ENCODE measurements around the gene THUMPD3.

The THUMPD3 gene

DNA sequence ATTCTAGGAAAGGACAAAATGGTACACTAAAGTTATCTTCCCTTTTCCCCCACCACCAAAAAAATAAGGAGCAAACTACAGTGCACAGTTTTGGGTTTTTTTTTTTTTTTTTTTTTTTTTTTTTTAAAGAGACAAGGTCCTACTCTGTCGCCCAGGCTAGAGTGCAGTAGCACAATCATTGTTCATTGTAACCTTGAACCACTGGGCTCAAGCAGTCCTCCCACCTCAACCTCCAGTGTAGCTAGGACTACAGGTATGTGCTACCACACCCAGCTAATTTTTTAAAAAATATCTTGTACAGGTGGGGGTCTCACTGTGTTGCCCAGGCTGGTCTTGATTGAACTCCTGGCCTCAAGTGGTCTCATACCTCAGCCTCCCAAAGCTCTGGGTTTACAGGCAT lies 49.4 kb downstream of the THUMPD3 start:
- ChIA-PET POLR2A (ENCODE audit: low non-redundant PET) (no interaction called here), CTCF (no interaction called here)
- H3K27ac ChIP-seq, result no peak overlapping the region
- DNase-seq (ENCODE audit: low spot score), result no peak
- no peak for TF ChIP-seq CTCF (conservative IDR thresholded peaks at IDR 0.05; ENCODE audit: low read depth)

DNA sequence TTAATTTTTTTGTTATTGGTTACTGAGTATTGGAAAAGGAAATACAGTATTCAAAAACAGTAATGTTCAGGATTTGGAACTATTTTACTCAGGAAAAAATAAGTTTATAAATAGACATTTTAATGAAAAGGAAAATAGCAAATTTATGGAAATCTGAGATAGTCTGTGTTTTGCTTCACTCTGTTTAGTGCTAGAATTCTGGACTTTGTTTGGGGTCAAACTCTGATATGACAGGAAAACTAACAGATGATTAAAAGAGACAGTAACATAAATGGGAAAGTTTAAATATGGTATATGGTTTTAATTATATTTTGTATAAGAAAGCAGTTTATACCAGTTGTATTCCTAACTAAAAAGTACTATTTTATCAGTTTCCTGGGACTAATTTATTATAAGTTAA lies 52.0 kb downstream of the THUMPD3 start:
- CTCF ChIA-PET, result no interaction called here

GRCh38 chr3:9415485-9416138 lies 52.8 kb downstream of the THUMPD3 start:
- no peak for TF ChIP-seq CTCF (conservative IDR thresholded peaks at IDR 0.05; ENCODE audit: low read depth)
- CTCF ChIA-PET, result interaction anchor here (0.6 kb wide), 1 partner anchor 37 kb away, joined by 3 read pairs; no protein-coding TSS in a partner anchor
- POLR2A ChIA-PET (ENCODE audit: low non-redundant PET), result interaction anchor here (0.7 kb wide), 1 partner anchor 18 kb away, joined by 3 read pairs; the partner anchor contains the start of gene SETD5
- H3K27ac ChIP-seq, result peak overlapping the region; percentile 70
- no peak for DNase-seq (ENCODE audit: low spot score)

More for the DNA sequence above, 52.0 kb downstream of the THUMPD3 start:
- no peak overlapping the region for H3K27ac ChIP-seq
- no peak for TF ChIP-seq CTCF (conservative IDR thresholded peaks at IDR 0.05; ENCODE audit: low read depth)
- DNase-seq (ENCODE audit: low spot score), result no peak
- POLR2A ChIA-PET (ENCODE audit: low non-redundant PET), result no interaction called here

- peak overlapping the region; percentile 70 for H3K27ac ChIP-seq
- ChIA-PET POLR2A (ENCODE audit: low non-redundant PET) (interaction anchor here (0.7 kb wide), 1 partner anchor 19 kb away, joined by 3 read pairs; the partner anchor contains the start of gene SETD5), CTCF (interaction anchor here (0.6 kb wide), 2 partner anchors 10 to 36 kb away, joined by 3 to 6 read pairs; no protein-coding TSS in a partner anchor)
- no peak for DNase-seq (ENCODE audit: low spot score)
- TF ChIP-seq CTCF (conservative IDR thresholded peaks at IDR 0.05; ENCODE audit: low read depth), result no peak
These were observed 53.4 kb downstream of the THUMPD3 start for GRCh38 chr3:9416139-9416780.

DNA sequence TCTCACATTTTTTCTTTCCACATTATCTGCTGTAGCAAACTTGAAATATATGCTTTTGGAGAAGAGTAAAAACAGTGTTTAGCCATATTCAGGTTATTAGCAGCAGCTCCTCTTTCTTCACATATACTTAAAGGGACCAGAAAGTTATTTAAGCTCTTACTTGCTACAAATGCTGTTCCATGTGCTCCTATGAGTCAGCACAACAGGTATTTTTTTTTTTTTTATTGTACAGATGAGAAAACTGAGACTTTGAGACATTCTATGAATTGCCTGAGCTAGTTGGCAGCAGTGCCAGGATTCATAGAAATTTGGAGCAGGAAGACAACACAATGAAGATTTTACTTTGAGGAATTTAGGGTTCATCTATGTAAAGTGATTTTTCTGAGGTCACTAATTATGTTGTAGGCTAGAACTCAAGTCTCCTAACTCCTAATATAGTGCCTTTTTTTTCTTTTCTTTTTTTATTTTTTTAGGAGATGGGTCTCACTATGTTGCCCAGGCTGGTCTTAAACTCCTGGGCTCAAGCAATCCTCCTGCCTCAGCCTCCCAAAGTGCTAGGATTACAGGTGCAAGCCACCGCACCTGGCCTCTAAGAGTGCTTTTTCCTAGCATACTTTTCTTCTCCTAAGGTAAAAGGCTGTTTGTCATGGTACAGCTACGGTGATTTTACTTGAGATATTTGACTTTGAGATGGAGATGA lies 58.1 kb downstream of the THUMPD3 start:
- no peak for TF ChIP-seq CTCF (conservative IDR thresholded peaks at IDR 0.05; ENCODE audit: low read depth)
- H3K27ac ChIP-seq, result no peak overlapping the region
- CTCF ChIA-PET, result no interaction called here
- no peak for DNase-seq (ENCODE audit: low spot score)
- POLR2A ChIA-PET (ENCODE audit: low non-redundant PET), result interaction anchor here (0.6 kb wide), 1 partner anchor 18 kb away, joined by 3 read pairs; no protein-coding TSS in a partner anchor

DNA sequence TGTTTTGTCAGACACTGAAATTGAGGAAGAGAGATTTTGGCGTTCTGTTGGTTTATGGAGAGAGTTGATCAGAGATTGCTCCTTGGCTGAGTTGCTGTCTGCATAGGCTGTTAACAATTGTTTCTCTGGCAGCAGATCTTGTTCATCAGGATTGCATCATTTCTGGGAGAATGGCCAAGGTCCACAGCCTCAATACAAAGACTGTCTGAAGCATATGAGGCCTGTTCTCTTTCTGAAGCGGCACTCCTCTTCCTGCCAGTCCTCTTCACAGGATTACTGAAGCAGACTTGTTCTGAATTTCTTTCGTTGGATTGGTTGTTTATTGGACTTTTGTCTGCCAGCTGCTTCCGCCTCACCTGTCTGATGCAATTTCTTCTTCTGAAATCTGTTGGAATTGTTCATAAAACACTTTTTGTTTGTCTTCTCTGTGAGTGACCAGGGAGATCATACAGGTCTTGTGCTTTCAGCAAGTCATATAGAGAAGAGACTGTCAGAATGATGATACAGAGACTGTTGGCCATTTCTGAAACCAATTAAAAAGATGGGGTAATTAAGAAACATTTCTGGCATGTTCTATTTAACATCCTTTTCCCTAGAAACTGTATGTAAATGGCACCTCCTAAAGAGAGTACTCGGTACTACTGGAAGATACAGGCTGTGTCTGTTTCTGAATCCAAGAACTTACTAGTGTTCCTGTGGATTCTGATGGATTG lies 60.0 kb downstream of the THUMPD3 start:
- H3K27ac ChIP-seq, result peak overlapping the region; percentile 5; the same call in 1 of the 2 replicates
- peak; percentile 60 for TF ChIP-seq CTCF (conservative IDR thresholded peaks at IDR 0.05; ENCODE audit: low read depth)
- POLR2A ChIA-PET (ENCODE audit: low non-redundant PET), result no interaction called here
- CTCF ChIA-PET, result interaction anchor here (0.7 kb wide), 1 partner anchor 232 kb away, joined by 3 read pairs; no protein-coding TSS in a partner anchor
- peak; percentile 70 for DNase-seq (ENCODE audit: low spot score)

Data from RWPE1 (cell line).